ENCODE results near the gene CGN. TPM values are rescaled to one million over a fixed set of nuclear protein-coding genes. Genes with fewer than 3 reads are reported as not detected.
A peak's percentile ranks its signal among the peaks of the same experiment; 100 is the strongest.

CGN gene
- total and polyA plus RNA-seq, 3 experiments from 2014 or later = 0.36 to 1.6 (median 1.1) TPM

DNA sequence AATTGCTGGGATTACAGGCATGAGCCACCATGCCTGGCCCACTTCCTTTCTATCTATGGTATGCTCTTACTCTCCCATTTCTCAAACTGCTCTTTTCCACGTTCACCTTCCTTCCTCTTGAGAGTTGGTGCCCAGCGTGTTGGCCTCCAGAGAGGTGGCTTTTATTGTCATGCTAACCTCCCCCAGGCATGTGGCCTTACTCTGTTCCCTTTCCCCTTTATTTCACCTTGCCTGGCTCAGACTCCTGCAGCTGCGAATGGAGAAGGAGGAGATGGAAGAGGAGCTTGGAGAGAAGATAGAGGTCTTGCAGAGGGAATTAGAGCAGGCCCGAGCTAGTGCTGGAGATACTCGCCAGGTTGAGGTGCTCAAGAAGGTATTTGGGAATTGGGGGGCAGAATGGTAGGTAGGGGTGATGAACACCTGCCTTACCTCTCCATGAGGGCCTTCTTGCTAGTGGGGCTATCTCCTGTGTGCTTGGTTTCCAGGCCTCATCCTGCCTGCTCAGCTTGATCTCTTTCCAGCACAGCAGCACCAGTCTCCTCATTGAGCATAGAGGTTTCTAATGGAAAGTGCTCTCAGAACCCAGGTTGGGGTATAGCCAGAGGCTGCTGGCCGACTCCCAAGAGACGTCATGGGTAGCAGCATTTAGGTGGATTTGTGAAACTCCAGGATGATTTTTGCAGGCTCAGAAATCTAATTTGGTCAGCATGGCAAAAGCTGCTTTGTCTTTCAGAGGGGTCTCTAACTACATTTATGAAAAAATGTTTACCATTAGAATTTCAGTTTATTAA is 15.7 kb downstream of the CGN start:
- POLR2A ChIA-PET = no interaction called here
- Histone ChIP-seq H3K4me3 (ENCODE audit: low read length) (no peak overlapping the region), H3K27me3 (ENCODE audit: insufficient read depth, low read length, poor library complexity, severe bottlenecking) (no peaks in the 10 kb centered on the region), H3K36me3 (ENCODE audit: insufficient read depth, low read length) (no peaks in the 10 kb centered on the region), H3K27ac (ENCODE audit: low read depth, low read length) (no peak overlapping the region), H3K9me3 (ENCODE audit: low read length) (no peaks in the 10 kb centered on the region), H3K4me1 (ENCODE audit: insufficient read depth, low read length) (no peaks in the 10 kb centered on the region)
- H3K27ac Mint-ChIP-seq = no peak overlapping the region
- no peaks in the 10 kb centered on the region for H3K4me1 Mint-ChIP-seq
- no peak overlapping the region for H3K4me3 Mint-ChIP-seq
- H3K36me3 Mint-ChIP-seq = peaks cover 0 to 2% (median 0%) of the 10 kb centered on the region in 3 donors
- no peak for DNase-seq
- no peaks in the 10 kb centered on the region for H3K9me3 Mint-ChIP-seq
- CTCF ChIA-PET = no interaction called here
- H3K27me3 Mint-ChIP-seq = peaks cover 0 to 2% of the 10 kb centered on the region in 2 donors

DNA sequence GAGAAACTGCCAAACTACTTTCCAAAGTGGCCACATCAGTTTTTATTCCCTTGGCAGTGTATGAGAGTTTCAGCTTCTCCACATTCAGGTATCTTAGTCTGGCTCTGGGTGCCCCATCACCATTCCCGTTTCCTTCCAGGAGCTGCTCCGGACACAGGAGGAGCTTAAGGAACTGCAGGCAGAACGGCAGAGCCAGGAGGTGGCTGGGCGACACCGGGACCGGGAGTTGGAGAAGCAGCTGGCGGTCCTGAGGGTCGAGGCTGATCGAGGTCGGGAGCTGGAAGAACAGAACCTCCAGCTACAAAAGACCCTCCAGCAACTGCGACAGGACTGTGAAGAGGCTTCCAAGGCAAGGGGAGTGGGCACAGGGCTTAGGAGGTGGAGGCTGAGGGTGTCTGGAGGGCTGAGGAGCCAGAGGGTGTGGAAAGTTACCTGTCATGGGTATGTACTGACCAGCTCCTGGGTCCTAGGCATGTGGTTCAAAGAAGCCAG is 18.1 kb downstream of the CGN start:
- ChIA-PET CTCF (no interaction called here), POLR2A (no interaction called here)
- H3K4me1 Mint-ChIP-seq = no peaks in the 10 kb centered on the region
- H3K36me3 ChIP-seq (ENCODE audit: insufficient read depth, low read length) = no peaks in the 10 kb centered on the region
- no peaks in the 10 kb centered on the region for H3K9me3 ChIP-seq (ENCODE audit: low read length)
- no peaks in the 10 kb centered on the region for H3K27me3 ChIP-seq (ENCODE audit: insufficient read depth, low read length, poor library complexity, severe bottlenecking)
- no peaks in the 10 kb centered on the region for H3K4me1 ChIP-seq (ENCODE audit: insufficient read depth, low read length)
- no peak overlapping the region for H3K4me3 ChIP-seq (ENCODE audit: low read length)
- no peaks in the 10 kb centered on the region for H3K27me3 Mint-ChIP-seq
- peaks cover 0 to 2% (median 0%) of the 10 kb centered on the region in 3 donors for H3K36me3 Mint-ChIP-seq
- no peaks in the 10 kb centered on the region for H3K9me3 Mint-ChIP-seq
- no peak overlapping the region for H3K27ac Mint-ChIP-seq
- no peak for DNase-seq
- no peak overlapping the region for H3K27ac ChIP-seq (ENCODE audit: low read depth, low read length)
- no peak overlapping the region for H3K4me3 Mint-ChIP-seq

DNA sequence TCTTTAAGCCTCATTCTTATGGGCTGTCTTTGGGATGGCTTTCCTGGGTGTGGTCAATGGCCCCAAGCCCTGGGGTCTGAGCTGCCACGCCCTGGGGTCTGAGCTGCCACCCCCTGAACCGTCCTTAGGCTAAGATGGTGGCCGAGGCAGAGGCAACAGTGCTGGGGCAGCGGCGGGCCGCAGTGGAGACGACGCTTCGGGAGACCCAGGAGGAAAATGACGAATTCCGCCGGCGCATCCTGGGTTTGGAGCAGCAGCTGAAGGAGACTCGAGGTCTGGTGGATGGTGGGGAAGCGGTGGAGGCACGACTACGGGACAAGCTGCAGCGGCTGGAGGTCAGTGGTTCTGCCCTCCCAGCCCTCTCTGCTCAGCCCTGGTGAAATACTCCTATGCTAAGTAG is 18.6 kb downstream of the CGN start:
- H3K27me3 ChIP-seq (ENCODE audit: insufficient read depth, low read length, poor library complexity, severe bottlenecking) = no peaks in the 10 kb centered on the region
- peaks cover 0 to 2% (median 0%) of the 10 kb centered on the region in 3 donors for H3K36me3 Mint-ChIP-seq

GRCh38 chr1:151530461-151530860 is 19.3 kb downstream of the CGN start:
- H3K9me3 ChIP-seq (ENCODE audit: low read length) = no peaks in the 10 kb centered on the region
- H3K4me1 Mint-ChIP-seq = no peaks in the 10 kb centered on the region
- H3K4me3 Mint-ChIP-seq = no peak overlapping the region
- H3K9me3 Mint-ChIP-seq = no peaks in the 10 kb centered on the region
- no peak overlapping the region for H3K27ac ChIP-seq (ENCODE audit: low read depth, low read length)
- DNase-seq = no peak
- ChIA-PET CTCF (no interaction called here), POLR2A (no interaction called here)
- H3K4me1 ChIP-seq (ENCODE audit: insufficient read depth, low read length) = no peaks in the 10 kb centered on the region
- no peak overlapping the region for H3K4me3 ChIP-seq (ENCODE audit: low read length)
- peaks cover 0 to 2% (median 0%) of the 10 kb centered on the region in 3 donors for H3K36me3 Mint-ChIP-seq
- H3K27me3 ChIP-seq (ENCODE audit: insufficient read depth, low read length, poor library complexity, severe bottlenecking) = no peaks in the 10 kb centered on the region
- H3K36me3 ChIP-seq (ENCODE audit: insufficient read depth, low read length) = no peaks in the 10 kb centered on the region
- H3K27ac Mint-ChIP-seq = no peak overlapping the region
- H3K27me3 Mint-ChIP-seq = no peaks in the 10 kb centered on the region

More for the DNA sequence above, 18.6 kb downstream of the CGN start:
- DNase-seq = no peak
- H3K4me3 Mint-ChIP-seq = no peak overlapping the region
- Histone ChIP-seq H3K36me3 (ENCODE audit: insufficient read depth, low read length) (no peaks in the 10 kb centered on the region), H3K27ac (ENCODE audit: low read depth, low read length) (no peak overlapping the region), H3K4me1 (ENCODE audit: insufficient read depth, low read length) (no peaks in the 10 kb centered on the region), H3K9me3 (ENCODE audit: low read length) (no peaks in the 10 kb centered on the region), H3K4me3 (ENCODE audit: low read length) (no peak overlapping the region)
- H3K27ac Mint-ChIP-seq = peak overlapping the region in 1 of 8 donors; percentile 78
- ChIA-PET POLR2A (no interaction called here), CTCF (no interaction called here)
- no peaks in the 10 kb centered on the region for H3K4me1 Mint-ChIP-seq
- H3K27me3 Mint-ChIP-seq = no peaks in the 10 kb centered on the region
- H3K9me3 Mint-ChIP-seq = no peaks in the 10 kb centered on the region

DNA sequence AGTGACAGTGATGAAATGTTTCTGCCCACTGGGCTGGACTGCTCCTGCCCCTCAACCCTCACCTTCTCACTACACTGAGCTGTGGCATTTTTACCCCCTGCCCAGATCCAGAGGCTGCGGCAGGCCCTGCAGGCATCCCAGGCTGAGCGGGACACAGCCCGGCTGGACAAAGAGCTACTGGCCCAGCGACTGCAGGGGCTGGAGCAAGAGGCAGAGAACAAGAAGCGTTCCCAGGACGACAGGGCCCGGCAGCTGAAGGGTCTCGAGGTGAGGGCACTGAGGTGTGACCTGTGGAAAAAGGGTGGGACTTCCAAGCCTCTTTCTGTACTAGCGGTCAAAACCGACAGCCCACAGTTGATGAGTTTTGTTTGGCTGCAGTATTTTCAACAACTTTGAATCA is 22.7 kb downstream of the CGN start:
- H3K36me3 ChIP-seq (ENCODE audit: insufficient read depth, low read length) = no peaks in the 10 kb centered on the region
- Mint-ChIP-seq H3K27ac (no peak overlapping the region), H3K9me3 (no peaks in the 10 kb centered on the region), H3K27me3 (no peaks in the 10 kb centered on the region), H3K4me1 (no peaks in the 10 kb centered on the region), H3K36me3 (peaks cover 0 to 2% (median 0%) of the 10 kb centered on the region in 3 donors), H3K4me3 (no peak overlapping the region)
- H3K9me3 ChIP-seq (ENCODE audit: low read length) = no peaks in the 10 kb centered on the region
- no peaks in the 10 kb centered on the region for H3K27me3 ChIP-seq (ENCODE audit: insufficient read depth, low read length, poor library complexity, severe bottlenecking)
- no peak overlapping the region for H3K4me3 ChIP-seq (ENCODE audit: low read length)
- ChIA-PET CTCF (no interaction called here), POLR2A (no interaction called here)
- H3K4me1 ChIP-seq (ENCODE audit: insufficient read depth, low read length) = no peaks in the 10 kb centered on the region
- DNase-seq = no peak
- no peak overlapping the region for H3K27ac ChIP-seq (ENCODE audit: low read depth, low read length)

- Mint-ChIP-seq H3K4me3 (peak overlapping the region in 1 of 7 donors; percentile 56), H3K27ac (no peak overlapping the region), H3K9me3 (no peaks in the 10 kb centered on the region), H3K36me3 (peaks cover 0 to 2% (median 0%) of the 10 kb centered on the region in 3 donors), H3K27me3 (no peaks in the 10 kb centered on the region), H3K4me1 (peaks cover 4 to 5% (median 5%) of the 10 kb centered on the region in 3 donors)
- ChIA-PET CTCF (interaction anchor here (1.0 kb wide), 2 partner anchors 9 to 59 kb away, joined by 3 read pairs; no protein-coding TSS in a partner anchor), POLR2A (no interaction called here)
- Histone ChIP-seq H3K27ac (ENCODE audit: low read depth, low read length) (no peak overlapping the region), H3K4me3 (ENCODE audit: low read length) (no peak overlapping the region), H3K4me1 (ENCODE audit: insufficient read depth, low read length) (peaks cover 7% of the 10 kb centered on the region), H3K9me3 (ENCODE audit: low read length) (no peaks in the 10 kb centered on the region), H3K36me3 (ENCODE audit: insufficient read depth, low read length) (no peaks in the 10 kb centered on the region), H3K27me3 (ENCODE audit: insufficient read depth, low read length, poor library complexity, severe bottlenecking) (no peaks in the 10 kb centered on the region)
- peak; percentile 38 to 79 (median 59) for DNase-seq
Measured at GRCh38 chr1:151534662-151535278, 23.6 kb downstream of the CGN start.

DNA sequence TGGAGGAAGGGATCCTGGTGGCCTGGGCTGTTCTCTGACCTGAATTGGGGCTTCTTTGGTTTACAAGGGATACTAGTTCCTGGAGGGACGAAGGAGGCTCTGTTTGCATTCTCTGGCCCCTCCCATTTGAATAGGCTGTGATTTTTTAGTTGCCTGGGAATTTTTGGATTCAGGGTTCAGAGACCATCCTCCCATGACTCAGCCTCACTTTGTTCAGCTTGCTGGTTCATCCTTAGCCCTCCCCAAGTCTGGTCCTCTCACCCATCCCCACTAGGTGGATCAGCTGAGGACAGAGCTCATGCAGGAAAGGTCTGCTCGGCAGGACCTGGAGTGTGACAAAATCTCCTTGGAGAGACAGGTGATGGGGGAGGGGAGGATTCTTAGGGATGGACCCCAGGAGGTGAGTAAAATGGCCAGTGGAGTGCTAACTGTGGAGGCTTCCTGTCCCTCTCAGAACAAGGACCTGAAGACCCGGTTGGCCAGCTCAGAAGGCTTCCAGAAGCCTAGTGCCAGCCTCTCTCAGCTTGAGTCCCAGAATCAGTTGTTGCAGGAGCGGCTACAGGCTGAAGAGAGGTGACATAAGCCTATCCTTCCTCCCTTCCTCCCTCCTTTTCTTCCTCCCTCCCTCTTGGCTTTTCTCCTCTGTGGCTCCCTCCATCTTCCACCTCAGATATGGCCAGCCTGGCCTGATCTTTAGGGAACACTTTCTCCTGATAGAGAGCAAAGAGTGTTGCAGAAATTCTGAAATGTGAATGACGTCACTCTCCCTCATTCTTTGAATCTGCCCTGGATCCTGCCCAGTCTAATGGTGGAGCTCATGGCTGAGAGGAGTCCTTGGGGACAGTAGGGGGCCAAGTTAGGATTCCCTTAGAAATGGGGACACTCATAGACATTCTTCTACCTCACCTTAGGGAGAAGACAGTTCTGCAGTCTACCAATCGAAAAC is 24.4 kb downstream of the CGN start:
- no peaks in the 10 kb centered on the region for H3K27me3 ChIP-seq (ENCODE audit: insufficient read depth, low read length, poor library complexity, severe bottlenecking)
- Mint-ChIP-seq H3K4me1 (peaks cover 9 to 13% (median 10%) of the 10 kb centered on the region in 3 donors), H3K27ac (peak overlapping the region in 1 of 8 donors; percentile 60), H3K9me3 (no peaks in the 10 kb centered on the region), H3K27me3 (no peaks in the 10 kb centered on the region), H3K4me3 (no peak overlapping the region), H3K36me3 (peaks cover 0 to 5% (median 2%) of the 10 kb centered on the region in 3 donors)
- DNase-seq = no peak
- CTCF ChIA-PET = interaction anchor here (0.6 to 1.0 kb wide), 3 partner anchors 8 to 58 kb away, joined by 3 read pairs; no protein-coding TSS in a partner anchor
- H3K36me3 ChIP-seq (ENCODE audit: insufficient read depth, low read length) = no peaks in the 10 kb centered on the region
- no peak overlapping the region for H3K27ac ChIP-seq (ENCODE audit: low read depth, low read length)
- no peak overlapping the region for H3K4me3 ChIP-seq (ENCODE audit: low read length)
- H3K4me1 ChIP-seq (ENCODE audit: insufficient read depth, low read length) = peaks cover 9% of the 10 kb centered on the region
- H3K9me3 ChIP-seq (ENCODE audit: low read length) = no peaks in the 10 kb centered on the region
- POLR2A ChIA-PET = no interaction called here

Measured in CD8-positive, alpha-beta memory T cell (primary cell).